Cerebellar cortex (tissue), 1 donor: ENCODE results near the gene OLFML1.
A peak's percentile ranks its signal among the peaks of the same experiment; 100 is the strongest.

ENCODE experiments used
- DNase-seq: peaks from one replicate; pipeline ENCODE4 v3.0.0-alpha.2; 2015; ENCODE audit warnings: low spot score

OLFML1 gene

DNA sequence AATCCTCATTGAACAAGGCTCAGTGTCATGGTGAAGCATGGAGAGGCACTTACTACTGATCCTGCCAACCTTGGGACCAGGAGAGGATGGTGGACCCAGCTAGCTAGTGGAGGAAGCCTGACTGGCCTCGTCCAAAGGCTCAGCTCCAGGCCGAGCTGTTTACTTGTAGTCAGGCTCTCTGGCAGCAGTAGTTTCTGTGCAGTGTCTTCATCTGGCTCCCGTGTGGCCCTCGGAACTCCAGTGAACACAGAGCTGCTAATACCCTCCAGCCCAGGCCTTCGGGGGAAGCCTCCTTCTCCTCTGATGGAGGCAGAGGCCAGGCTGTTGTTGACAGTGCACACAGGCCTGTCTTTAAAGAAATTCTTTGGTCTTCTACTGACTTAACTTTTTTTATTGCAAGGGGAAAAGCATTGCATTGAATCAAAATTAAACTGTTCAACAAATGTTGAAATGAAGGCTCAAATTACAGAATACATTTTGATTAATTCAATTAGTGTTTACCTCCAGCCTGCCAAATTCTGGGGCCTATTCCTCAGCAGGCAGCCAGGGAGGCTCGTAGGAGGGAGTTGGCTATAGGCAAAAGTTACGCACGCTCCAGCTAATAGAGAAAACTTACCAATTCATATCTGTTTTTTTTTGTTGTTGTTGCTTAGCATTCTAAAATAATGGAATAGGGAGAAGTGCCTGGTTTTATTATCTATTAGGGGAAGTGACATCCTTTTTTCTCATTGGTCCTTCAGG lies 47.3 kb downstream of the OLFML1 start:
- DNase-seq: no peak

- no peak for DNase-seq
Observed at GRCh38 chr11:7533199-7534041, 48.1 kb downstream of the OLFML1 start.

GRCh38 chr11:7534042-7534378 lies 48.7 kb downstream of the OLFML1 start:
- DNase-seq: no peak

- DNase-seq: no peak
Observed at GRCh38 chr11:7536100-7536499, 50.8 kb downstream of the OLFML1 start.

- DNase-seq: no peak
Observed at GRCh38 chr11:7537265-7537664, 52.0 kb downstream of the OLFML1 start.

DNA sequence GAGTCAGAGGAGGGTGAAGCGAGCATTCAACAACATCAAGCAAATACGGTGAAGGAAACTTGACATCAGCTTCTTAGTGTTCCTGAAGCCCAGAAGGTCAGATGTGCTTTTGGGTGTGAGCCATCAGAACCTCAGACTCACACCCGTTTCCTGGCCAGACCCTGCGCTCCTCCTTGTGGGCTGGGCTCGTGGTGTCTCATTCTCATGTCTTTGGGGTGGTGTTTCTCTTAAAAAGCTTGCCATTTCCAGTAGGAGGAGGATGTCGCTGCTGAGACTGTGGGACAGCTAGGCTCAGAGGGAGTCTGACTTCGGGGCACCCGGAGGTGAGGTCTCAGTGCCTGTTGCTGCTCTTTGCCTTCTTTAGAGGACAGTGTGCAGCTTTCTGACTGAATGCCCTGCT lies 52.7 kb downstream of the OLFML1 start:
- DNase-seq: no peak

GRCh38 chr11:7538466-7539454 lies 53.5 kb downstream of the OLFML1 start:
- DNase-seq: no peak

DNA sequence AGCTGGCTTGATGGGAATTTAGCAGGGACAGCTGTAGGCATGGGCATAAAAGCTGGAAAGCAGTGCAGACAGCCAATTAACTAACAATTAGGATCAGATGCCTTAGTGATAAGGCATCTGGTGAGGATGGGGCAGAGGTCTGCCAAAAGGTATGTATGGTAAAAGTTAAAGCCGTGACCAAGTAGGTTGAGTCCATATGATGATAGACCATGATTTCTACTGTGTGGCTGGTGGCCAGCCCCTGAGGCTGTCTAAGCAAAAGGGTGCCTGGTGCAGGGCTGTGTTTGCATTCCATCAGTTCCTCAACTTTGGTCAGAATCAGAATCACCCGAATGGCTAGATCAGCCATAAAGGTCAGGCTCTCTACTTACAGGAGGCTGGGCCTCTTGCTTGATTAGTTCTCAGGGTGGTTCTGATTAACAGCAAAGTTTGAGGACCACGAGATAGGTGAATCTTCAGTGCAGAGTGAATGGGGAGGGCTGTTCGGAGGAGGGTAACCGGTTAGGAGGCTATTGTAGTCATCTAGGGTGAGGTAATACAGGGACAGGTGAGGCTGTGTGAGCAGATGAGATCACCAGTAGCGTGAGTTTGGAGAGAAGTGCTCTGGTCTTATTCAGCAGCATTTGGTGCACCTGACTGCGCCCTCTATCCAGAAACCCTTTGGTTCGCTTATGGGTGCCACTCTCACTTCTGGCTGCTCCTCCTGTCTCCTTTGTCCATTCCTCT lies 55.7 kb downstream of the OLFML1 start:
- DNase-seq: no peak

DNA sequence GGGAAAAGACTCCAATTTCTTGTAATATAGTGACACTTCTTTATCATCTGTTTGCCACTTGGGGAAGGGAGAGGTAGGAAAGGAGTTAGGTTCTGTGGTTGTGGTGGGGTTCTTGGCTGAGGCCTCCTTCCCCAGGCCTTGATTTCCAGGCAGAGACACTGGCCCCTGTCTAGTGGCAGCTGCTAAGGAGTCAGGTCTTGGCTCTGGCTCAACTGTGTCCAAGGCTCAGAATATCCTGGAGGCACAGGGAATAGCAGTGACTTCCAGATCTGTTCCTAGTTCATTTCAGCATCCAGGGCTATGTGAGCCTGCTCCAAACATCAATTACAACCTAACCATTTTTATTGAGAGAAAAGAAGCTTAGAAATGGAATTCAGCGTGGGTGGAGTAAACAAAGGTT lies 58.0 kb downstream of the OLFML1 start:
- peak; percentile 87 for DNase-seq

GRCh38 chr11:7544021-7544420 lies 58.7 kb downstream of the OLFML1 start:
- DNase-seq: no peak

DNA sequence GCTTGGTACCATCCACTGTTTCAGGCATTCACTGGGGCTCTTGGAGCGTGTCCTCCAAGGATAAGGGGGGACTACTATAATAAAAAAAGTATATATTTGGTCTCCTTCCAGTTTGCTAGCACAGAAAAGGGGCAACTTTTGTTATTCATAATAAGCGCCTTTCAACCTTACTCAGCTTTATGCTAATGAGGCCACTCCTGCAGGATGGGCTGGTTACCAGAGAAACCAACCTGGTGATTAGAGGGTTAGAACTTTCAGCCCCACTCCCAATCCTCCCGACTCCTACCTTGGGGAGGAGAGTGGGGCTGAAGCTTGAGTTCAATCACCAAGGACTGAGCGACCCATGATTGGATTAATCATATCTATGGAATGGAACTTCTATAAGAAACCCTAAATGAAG lies 60.3 kb downstream of the OLFML1 start:
- no peak for DNase-seq

DNA sequence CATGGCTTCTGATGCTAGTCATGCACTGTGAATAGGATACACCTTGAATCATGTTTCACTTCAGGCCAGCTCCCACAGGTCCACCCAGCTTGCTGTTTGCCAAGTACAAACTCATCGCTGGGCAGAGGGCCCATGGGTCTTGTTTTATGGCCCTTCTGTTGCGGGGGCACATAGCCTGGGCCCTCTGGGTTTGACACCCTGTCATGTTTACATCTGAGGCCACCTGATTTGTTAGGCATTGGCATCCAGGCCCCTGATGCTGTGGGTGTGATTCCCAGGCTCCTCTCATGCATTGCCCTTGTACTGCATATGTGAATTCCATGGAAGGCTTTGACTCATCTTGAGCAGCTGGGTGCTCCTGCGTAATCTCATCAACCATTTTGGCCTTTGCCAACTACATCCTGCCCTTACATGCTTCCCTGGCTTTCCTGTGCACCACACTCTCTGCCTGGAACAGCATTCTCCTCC lies 61.1 kb downstream of the OLFML1 start:
- no peak for DNase-seq

DNA sequence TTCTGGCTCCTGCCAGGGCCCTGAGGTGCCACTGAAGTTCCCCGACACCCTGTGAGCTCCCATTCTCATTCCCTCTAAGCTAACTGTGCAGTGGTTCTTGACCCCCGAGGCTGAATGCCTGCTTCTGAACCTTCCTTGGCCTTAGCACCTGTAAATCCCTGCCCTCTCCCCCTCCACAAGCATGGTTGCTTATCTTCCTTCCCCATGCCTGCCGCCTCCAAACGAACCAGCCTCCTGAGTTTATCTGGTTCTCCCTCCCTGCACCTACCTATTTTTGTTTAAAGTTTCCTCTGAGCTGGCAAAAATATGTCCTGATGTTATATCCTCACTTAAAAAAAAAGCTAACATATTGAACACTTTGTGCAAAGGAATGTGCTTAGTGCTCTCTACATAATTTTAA lies 62.4 kb downstream of the OLFML1 start:
- DNase-seq: no peak

- peak; percentile 28 for DNase-seq
Observed at GRCh38 chr11:7548659-7549274, 63.5 kb downstream of the OLFML1 start.

DNA sequence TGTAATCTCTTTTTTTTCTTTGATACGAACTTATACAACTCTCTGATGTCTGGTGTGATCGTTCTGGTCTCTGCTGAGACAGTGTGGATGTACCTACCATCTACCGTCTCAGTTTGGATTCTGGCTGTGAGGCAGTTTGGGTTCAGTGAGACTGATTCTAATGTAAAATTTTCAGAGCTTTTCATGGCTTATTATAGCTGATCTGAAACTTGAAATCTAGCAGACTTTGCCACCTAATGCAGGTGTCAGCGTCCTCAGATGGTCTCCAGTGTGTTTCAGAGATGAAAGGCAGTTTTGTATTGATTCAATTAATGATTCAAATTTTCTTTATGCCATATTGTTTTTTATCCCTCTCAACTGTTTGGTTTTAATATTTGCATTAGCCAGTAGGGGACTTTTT lies 64.4 kb downstream of the OLFML1 start:
- no peak for DNase-seq

DNA sequence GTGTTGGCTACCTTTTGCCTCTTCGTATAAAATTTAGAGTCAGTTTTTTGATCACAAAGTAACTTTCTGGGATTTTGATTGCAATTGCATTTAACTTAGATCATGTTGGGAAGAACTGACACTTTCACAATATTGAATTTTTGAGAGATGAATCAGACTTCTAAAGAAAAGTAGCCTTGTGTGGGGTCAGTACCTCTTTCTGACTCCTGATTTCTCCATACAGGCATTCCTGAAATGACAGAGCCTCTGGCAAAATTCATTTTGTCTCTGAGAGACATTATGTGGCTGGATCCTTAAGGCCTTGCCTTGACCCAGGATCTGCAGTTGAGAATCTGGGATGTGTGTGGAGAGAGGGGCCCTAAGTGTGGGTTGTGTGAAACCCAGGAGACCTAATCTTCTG lies 66.3 kb downstream of the OLFML1 start:
- DNase-seq: no peak

GRCh38 chr11:7552666-7553065 lies 67.4 kb downstream of the OLFML1 start:
- DNase-seq: no peak

DNA sequence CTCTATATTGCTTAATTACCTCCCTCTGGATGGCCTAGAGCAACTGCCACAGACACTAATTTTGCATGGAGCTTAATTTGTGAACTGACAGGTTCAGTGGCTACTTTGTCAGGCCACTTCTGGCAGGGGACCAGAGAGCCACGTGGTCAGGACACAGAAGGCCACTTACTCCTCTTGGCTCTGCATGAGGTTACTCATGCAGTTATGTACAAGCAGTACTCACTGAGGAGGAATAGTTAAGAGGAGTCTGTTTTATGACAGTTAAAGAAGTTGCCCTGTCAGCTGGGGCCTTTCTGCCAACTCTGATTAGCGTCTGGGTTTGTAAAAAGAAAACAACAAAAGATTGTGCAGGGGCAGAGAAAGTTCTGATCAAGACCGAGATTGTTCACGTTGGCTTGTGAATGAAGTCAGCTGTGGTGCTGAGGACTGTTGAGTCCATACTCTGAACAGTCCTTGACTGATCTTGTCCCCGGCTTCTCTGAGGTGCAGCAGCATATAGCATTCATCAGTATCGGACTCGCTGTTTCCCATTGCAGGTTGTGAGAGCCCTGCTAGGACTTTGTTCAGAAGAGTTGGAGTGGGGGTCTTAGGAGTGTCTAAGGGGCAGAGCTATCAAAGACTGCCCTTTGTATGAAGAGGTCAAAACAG lies 69.9 kb downstream of the OLFML1 start:
- peak; percentile 33 for DNase-seq

DNA sequence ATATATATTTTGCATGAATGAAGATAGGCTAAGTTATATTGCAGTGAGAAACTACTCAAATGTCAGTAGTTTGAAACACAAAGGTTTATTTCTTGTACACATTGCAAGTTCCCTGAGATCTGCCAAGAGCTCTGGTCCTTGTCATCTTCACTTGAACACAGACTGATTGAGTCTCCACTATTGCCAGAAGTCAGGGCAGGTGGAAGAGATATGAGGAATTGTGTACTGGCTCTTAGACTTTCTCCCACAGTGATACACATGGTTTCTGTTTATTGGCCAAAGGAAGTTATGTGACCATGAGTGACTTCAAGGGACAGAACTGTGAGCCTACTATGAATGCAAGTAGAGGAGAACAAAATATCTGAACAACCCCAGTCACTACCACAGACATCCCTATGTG lies 72.7 kb downstream of the OLFML1 start:
- no peak for DNase-seq
